Activated CD4-positive, alpha-beta T cell treated with anti-CD3 and anti-CD28 coated beads, Interleukin-2, Interleukin-6, amounts not matched to agents 100 ng/mL and 50 ng/mL, durations not matched to agents 16 hours and 8 hours (primary cell): ENCODE data around the gene COL5A1.
"Not testable (repeated sequence)": the region's sequence is repeated elsewhere in the genome, so short reads cannot be mapped to it uniquely, and the experiment has no call there.

ENCODE experiments used
- DNase-seq: peaks from one replicate; pipeline ENCODE4 v3.0.0-alpha.2; 2020

Gene COL5A1

DNA sequence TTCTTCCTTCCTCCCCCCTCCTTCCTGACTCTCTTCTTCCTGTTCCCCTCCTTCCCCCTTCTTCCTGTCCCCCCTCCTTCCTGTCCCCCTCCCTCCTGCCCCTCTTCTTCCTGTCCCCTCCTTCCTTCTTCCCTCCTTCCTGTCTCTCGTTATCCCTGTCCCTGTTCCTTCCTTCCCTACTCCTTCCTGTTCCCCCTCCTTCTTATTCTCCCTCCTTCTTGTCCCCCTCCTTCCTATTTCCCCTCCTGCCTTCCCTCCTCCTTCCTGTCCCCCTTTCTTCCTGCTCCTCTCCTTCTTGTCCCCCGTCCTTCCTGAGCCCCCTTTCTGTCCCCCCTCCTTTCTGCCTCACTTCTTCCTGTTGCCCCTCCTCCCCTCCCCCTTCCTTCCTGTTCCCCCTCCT is 70.6 kb downstream of the COL5A1 start:
- DNase-seq = no peak

- DNase-seq = no peak
These were observed 71.3 kb downstream of the COL5A1 start for GRCh38 chr9:134712926-134713325.

GRCh38 chr9:134715536-134715935 is 73.9 kb downstream of the COL5A1 start:
- DNase-seq = not testable (repeated sequence)

DNA sequence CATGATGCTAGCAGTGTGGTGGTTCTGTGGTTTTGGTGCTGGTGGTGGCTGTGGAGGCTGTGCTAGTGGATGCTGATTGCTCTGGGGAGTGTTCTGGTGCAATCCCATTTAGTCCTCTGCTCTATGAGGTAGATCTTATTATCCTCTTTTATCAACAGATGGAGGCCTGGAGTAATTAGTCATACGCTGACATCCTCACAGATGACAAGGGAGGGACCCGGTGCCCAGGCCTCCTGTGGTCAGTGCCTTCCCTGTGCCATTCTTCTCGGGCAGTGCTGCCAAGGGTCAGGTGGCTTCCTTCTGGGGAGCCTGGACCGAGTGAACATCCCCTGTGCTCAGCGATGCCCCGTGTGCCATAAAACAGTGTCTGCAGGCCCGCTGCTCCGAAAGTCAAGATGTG is 74.5 kb downstream of the COL5A1 start:
- no peak for DNase-seq

- DNase-seq = no peak
These were observed 75.5 kb downstream of the COL5A1 start for GRCh38 chr9:134717056-134717455.

DNA sequence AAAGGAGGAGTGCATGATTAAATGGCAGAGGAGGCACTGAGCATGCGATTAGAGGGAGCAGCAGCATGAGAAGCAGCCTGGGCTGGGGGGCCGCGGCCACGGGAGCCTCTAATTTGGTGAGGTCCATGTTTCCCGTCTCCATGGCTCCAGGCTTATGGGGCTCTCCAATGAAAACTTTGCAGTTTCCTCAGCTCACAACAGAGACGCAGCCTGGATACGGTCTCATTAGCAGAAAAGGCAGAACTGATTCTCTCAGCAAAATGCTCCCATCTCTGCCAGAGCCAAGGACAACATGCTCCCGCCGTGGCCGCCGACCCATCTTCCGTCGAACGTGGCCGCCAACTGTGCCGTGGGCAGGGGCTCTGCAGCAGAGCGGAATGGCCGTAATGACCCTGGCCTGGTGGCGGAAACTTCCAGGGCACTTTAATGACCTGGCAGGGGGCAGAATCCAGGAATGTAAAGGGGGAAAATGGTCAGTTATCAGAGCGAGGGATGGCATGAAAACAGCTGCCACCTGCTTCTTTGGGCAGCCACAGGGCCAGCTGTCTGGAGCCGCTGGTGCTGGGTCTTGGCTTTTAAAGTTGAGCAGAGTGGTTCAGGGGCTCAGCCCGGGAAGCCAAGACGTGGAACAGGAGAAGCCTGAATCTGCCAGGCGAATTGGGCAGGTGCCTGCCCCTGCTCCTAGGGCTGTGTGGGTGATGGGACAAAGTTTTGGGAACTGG is 76.5 kb downstream of the COL5A1 start:
- no peak for DNase-seq

DNA sequence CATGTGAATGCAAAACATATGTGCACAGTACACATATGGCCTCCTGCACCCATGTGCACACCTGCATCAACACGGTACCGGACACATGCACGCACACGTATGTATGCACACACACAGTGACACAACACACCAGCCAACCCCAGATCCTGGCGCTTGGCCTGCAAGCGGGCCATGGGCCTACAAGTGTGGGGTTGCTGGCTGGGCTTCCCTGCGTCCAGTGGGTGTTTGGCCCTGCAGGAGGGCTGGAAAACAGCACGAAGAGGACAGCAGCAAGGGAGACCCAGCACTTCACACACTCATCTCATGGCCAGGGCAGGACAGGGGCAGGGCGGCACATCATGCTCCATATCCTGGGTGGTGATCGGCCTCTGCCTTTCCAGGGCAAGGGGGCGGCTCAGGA is 77.7 kb downstream of the COL5A1 start:
- DNase-seq = no peak

- no peak for DNase-seq
These were observed 78.6 kb downstream of the COL5A1 start for GRCh38 chr9:134720136-134720753.

DNA sequence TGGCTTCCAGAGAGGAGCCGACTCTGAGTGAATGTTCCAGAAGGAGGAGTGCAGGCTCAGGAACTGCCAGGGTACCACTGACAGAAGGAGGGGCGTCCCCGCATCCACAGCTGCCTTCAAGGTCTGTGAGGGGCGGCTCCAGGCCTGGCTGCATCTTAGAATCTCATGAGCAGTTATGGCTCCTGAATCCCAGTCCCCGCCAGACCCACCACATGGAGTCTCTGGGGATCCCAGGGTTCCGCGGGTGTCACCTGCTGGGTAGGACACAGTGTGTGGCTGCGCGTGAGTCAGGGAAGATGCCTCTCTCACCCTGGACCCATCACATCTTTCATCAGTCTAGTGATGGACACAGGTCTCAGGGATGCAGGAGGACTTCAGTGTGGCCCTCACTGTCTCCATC is 79.2 kb downstream of the COL5A1 start:
- DNase-seq = no peak

DNA sequence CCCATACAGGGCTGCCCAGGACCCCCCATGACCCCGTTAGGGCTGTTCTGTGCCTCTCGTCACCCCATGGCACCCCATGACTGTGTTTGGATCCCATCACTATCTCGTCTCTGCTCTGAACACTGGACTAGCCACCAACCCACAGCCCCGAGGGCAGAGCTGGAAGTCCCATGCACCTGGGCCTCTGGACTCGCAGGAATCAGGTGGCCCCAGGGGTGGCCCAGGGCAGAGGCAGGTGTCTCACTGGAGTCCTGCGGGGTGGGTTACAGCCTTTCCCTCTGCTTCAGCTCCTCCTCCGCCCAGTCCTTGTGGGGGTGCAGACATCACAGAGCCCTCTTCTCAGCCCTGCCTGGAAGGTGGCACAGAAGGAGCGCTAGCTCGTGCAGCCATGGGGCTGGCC is 79.7 kb downstream of the COL5A1 start:
- DNase-seq = no peak

- no peak for DNase-seq
These were observed 80.6 kb downstream of the COL5A1 start for GRCh38 chr9:134722120-134722701.

- no peak for DNase-seq
These were observed 81.4 kb downstream of the COL5A1 start for GRCh38 chr9:134723037-134723436.

DNA sequence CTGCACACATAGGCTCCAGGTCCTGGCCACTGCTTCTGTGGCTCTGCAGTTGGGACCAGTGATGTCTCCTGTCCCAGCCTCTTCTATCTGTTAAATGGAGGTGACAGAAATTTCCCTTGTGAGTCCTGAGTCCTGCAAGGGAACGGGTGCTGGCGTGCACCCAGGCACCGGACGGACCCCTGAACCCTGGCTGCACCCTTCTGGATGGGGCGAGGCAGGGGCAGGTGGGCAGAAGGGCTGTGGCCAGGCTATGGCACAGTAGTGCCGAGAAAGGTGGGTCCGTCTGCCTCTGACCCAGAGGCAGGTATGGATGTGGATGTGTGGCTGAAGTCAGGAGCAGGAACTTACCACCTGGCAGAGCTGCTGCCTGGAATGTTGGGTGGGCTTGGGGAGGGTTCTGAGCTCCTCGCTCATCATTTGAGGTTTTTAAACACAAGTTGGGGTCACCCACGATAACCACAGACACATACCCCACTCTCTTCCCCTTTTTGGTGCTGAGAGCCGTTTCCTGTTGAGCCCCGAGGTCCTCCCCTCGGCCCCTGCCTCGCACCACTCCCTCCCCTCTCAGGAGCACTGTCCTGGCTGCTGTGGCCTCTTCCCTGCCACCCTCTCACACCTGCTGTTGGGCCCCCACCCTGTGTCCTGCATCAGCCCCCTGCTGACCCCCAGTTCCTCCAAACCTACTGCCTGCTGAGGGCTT is 82.0 kb downstream of the COL5A1 start:
- DNase-seq = no peak

DNA sequence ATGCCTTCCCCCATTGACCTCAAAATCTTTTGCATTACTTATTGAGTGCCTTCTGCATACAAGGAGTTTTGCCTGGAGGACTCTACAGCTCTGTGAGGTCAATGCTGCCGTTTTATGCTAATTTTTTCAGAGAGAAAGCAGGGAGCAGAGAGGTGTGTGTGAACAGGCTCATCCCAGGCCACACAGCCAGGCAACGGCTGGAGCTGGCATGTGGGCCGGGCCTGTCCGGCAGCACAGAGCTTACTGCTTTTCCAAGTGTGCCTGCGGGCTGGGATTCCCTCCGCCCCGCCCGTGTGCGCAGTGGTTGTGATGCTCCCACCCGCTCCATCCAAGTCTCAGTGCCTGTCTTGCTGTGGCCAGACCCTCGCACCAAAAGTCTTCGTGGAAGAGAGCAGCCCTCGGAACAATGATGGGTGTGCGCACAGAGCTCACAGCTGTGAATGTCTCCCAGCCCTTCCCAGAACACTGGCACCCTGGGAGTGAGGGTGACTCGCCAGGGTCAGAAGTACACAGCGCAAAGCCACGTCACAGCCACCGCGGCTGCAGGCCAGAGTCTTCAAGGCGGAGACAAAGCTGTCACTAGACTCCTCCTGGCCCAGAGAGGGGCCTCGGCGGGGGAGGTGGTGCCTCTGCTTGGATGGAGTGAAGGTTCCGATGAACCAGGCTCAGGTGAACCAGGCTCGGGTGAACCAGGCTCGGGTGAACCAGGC is 82.8 kb downstream of the COL5A1 start:
- no peak for DNase-seq

DNA sequence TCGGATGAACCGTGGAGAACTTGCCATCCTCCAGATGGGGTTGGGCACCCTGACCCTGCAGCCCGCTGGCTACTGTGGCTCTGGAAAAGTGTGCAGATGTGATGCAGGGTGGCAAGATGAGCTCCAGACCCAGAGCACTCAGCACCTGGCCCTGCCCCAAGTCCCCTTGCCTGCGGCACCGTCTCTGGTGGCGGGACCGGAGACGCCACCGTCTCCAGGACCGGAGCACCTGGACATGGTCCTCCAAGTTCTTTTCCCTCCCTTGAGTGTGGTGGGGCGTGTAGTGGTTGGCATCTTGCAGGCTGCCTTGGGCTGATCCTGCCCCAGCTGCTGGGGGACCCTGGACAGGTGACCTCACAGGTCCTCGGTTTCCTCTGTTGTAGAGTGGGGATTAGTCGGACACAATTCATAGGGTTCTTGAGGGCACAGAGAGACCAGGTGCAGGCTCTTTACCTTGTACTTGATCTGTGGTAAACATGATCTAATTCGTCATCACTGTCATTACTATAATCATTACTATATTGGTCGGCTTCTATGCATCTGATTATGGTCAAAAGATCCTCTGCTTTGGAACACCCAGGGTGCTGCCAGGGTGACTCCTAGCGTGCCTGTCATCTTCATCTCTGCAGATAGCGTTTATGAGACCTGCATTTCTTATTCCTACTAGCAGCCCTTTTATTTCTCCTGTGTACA is 83.5 kb downstream of the COL5A1 start:
- DNase-seq = no peak

GRCh38 chr9:134725605-134725940 is 84.0 kb downstream of the COL5A1 start:
- DNase-seq = peak; percentile 3

GRCh38 chr9:134726026-134726721 is 84.6 kb downstream of the COL5A1 start:
- no peak for DNase-seq

DNA sequence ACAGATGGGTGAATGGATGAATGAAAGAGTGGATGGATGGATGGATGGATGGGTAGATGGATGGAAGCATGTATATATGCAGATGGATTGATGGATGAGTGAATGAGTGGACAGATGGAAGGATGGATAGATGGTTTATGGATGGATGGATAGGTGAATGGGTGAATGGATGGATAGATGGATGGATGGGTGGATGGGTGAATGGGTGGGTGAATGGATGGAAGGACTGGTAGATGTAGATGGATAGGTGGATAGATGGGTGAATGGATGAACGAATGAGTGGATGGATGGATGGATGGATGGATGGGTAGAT is 85.1 kb downstream of the COL5A1 start:
- DNase-seq = no peak

DNA sequence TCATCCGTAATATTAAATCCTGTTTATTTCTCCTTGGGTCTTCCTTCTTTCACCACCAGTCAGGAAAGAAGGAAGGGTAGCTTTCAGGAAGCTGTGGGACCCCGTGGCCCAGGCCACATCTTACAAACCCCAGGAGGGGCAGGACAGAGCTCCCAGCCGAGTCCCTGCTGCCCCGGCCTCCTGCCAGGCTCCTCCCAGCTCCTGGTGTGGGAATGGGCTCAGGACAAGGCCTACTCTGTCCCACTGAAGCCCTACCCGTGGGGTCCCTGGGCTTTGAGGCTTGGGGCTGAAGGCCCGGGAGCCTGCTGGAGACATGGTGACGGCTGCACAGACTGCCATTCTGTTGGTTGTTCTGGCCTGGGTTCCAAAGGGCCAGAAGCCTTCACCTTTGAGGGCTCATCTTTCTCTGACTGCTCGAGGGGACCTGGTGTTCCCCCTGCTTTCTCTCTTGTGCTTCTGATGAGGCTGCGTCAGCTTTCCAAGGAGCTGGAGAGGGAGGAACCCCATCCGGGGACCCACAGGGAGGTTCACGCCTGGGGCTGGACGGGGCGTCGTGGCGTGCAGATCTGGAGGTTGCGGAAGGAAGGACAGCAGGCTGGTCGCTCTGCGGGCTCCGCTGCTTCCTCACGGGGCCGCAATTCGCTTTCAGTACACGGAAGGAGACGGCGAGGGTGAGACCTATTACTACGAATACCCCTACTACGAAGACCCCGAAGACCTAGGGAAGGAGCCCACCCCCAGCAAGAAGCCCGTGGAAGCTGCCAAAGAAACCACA is 86.6 kb downstream of the COL5A1 start:
- DNase-seq = no peak

DNA sequence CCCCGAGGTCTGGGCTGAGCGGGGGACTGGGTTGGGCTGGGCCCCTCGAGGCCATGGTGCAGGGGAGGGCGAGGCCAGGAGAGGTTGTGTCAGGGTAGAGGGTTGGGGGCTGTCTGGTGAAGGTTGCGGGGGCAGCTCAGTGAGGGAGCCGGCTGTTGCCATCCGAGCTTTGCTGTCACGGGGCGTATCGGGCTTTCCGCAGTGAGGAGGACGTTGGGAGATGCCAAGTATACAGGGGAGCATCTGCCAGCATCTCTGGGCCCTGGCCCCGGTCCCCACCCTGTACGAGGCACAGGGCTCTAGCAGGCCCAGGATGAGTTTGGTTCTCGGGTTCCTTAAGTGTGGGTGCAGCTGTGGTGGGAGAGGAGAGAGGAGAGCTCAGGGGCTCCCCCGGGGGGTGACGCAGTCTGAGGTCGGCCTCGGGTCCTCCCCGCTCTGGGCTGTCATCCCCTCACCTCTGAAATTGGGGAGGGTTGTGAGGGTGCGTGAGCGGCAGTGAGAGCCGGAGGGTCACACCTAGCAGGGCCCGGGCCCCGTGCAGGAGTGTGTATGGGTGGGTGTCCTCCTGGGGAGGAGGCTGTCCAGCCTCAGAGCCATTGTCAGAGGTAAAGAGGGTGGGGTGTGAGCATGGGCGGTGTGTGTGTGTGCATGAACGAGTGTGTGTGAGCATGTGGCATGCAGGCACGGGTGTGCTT is 87.3 kb downstream of the COL5A1 start:
- no peak for DNase-seq
